HepG2 (cell line): Measurements from ENCODE around the gene GAPT. TPM values are rescaled to one million over a fixed set of nuclear protein-coding genes. Genes with fewer than 3 reads are reported as not detected.

Experiments used
- ATAC-seq: fragments of 200-7000 bp; cut with Tn5 transposase; 3 replicates; pipeline ENCODE4 v1.9.1; 2020; ENCODE audit warnings: mild to moderate bottlenecking, moderate library complexity
- BruUV-seq: library from RNA; stranded (reverse); fragments of 400-500 nt; replicated peaks from 2 replicates; lab custom pipeline; 2021; lab: Mats Ljungman, UMichigan
- CTCF ChIA-PET: fragments of 300-600 bp; formaldehyde crosslinking; extraction: SDS; loops from one replicate; lab custom pipeline; 2021; ENCODE audit warnings: low total read pairs, inconsistent platforms, low intra/inter-chr PET ratio; lab: Yijun Ruan, JAX
- POLR2A ChIA-PET: fragments of 350-600 bp; sonication (Branson Sonifier 250); formaldehyde crosslinking; loops from one replicate; lab custom pipeline; 2020; ENCODE audit warnings: antibody characterized with exemption, inconsistent platforms; lab: Yijun Ruan, JAX
- DNase-seq: peaks from one replicate; pipeline ENCODE4 v3.0.0-alpha.2; 2015; ENCODE audit warnings: low spot score
- FAIRE-seq: peaks from 3 replicates; lab custom pipeline; 2011; peaks lifted over from hg19 to GRCh38; lab: Jason Lieb, UNC
- H2AFZ ChIP-seq: one replicate; pipeline ENCODE4 v1.6.1; 2011; ENCODE audit warnings: low read length, inconsistent platforms
- H3K27ac ChIP-seq: fragments of 300-600 bp; 3 replicates; pipeline ENCODE4 v1.8.0; 2011; ENCODE audit warnings: mixed run types, mild to moderate bottlenecking, mixed read lengths, low read length, inconsistent platforms; ENCODE audit not compliant: insufficient read depth; ENCODE audit errors: extremely low read length
- H3K27me3 ChIP-seq, 2 experiments: fragments of 200-600 bp in 1 of 2; 2 replicates in 1 of 2; 3 replicates in 1 of 2; pipeline versions ENCODE4 v1.6.0 to v1.8.0; 2011; ENCODE audit warnings: low read length in 2 of 2, mild to moderate bottlenecking in 2 of 2, moderate library complexity in 2 of 2, inconsistent platforms in 1 of 2; ENCODE audit not compliant: insufficient read depth in 2 of 2, control insufficient read depth in 1 of 2
- H3K36me3 ChIP-seq, 2 experiments: fragments of 200-600 bp in 1 of 2; replicated peaks in 1 of 2; 2 replicates in 1 of 2; 3 replicates in 1 of 2; pipeline versions ENCODE4 v1.5.1 to v1.8.0; 2011; ENCODE audit warnings: low read length in 2 of 2, inconsistent platforms in 1 of 2; ENCODE audit not compliant: insufficient read depth in 2 of 2, control insufficient read depth in 1 of 2
- H3K4me1 ChIP-seq: 2 replicates; pipeline ENCODE4 v1.5.1; 2012; ENCODE audit warnings: low read length, inconsistent platforms; ENCODE audit not compliant: insufficient read depth
- H3K4me2 ChIP-seq: 2 replicates; pipeline ENCODE4 v1.6.0; 2011; ENCODE audit warnings: low read depth, low read length, inconsistent platforms
- H3K4me3 ChIP-seq, 3 experiments: fragments of 200-600 bp in 1 of 3; sonication (generic), shearing (Covaris generic) in 1 of 3; replicated peaks in 1 of 3; 2 replicates each; pipeline ENCODE4 v1.5.1; 2011 to 2016; ENCODE audit warnings: low read length in 3 of 3, inconsistent platforms in 2 of 3, low read depth in 2 of 3, mild to moderate bottlenecking in 2 of 3, control low read depth in 1 of 3, mixed read lengths in 1 of 3; ENCODE audit not compliant: insufficient read depth in 1 of 3
- H3K79me2 ChIP-seq: one replicate; pipeline ENCODE4 v1.6.1; 2011; ENCODE audit warnings: low read length, inconsistent platforms; ENCODE audit not compliant: insufficient read depth
- H3K9ac ChIP-seq: 2 replicates; pipeline ENCODE4 v1.6.0; 2011; ENCODE audit warnings: mild to moderate bottlenecking, low read depth, low read length, inconsistent platforms; ENCODE audit not compliant: insufficient read depth
- H3K9me3 ChIP-seq: 2 replicates; pipeline ENCODE4 v1.5.1; 2012; ENCODE audit warnings: mild to moderate bottlenecking, low read length
- H4K20me1 ChIP-seq: 2 replicates; pipeline ENCODE4 v1.6.0; 2011; ENCODE audit warnings: inconsistent platforms, mild to moderate bottlenecking, low read length, moderate library complexity; ENCODE audit not compliant: insufficient read depth
- DMAP1 ChIP-seq: IDR thresholded peaks from 2 replicates; pipeline ENCODE4 v1.6.1; 2016
- ZBTB46 ChIP-seq: sonication (generic); formaldehyde crosslinking; IDR thresholded peaks from 2 replicates; pipeline ENCODE4 v1.4.0; 2020; ENCODE audit warnings: mild to moderate bottlenecking, missing genetic modification reagents, borderline replicate concordance
- ZNF142 ChIP-seq: sonication (generic); formaldehyde crosslinking; IDR thresholded peaks from 2 replicates; pipeline ENCODE4 v1.4.0; 2020; ENCODE audit warnings: missing genetic modification reagents
- in situ Hi-C: cut with HindIII; loops from 2 replicates; pipeline ENCODE4 v1.10.0; 2017; ENCODE audit warnings: low pct_unique_long_range_greater_than_20kb; ENCODE audit not compliant: extremely low pct_ligation_motif_present
- intact Hi-C: fragments of 100-400 bp; cut with micrococcal nuclease; formaldehyde crosslinking; loops from one replicate; pipeline ENCODE4 v1.10.0; 2022; ENCODE audit not compliant: unreplicated experiment
- microRNA-seq: library from miRNA; unstranded; fragments of <30 nt; microRNA quantifications from one replicate; pipeline ENCODE4, GENCODE V29; 2020
- polyA plus RNA-seq, 8 experiments: library from polyadenylated mRNA; depleted of rRNA in 3 of 8; stranded (reverse) in 7 of 8; unstranded in 1 of 8; fragments of >200 nt; fragmentation: Illumina TruSeq in 4 of 8; extraction: Trizol in 4 of 8; gene quantifications; 2 replicates each; pipeline versions ENCODE4 v1.2.1 to v1.2.3, GENCODE V29; 2011 to 2016; ENCODE audit warnings: low read depth in 4 of 8, missing spikeins in 1 of 8, mixed read lengths in 1 of 8; ENCODE audit not compliant: insufficient read depth in 1 of 8
- small RNA-seq, 3 experiments: library from RNA; depleted of rRNA; stranded (forward); fragments of <200 nt; gene quantifications; one replicate each; pipeline ENCODE3, GENCODE V24; 2012; ENCODE audit warnings: low read depth in 2 of 3, low replicate concordance in 1 of 3; ENCODE audit not compliant: insufficient read length in 3 of 3, insufficient read depth in 2 of 3
- total RNA-seq, 5 experiments: library from RNA; depleted of rRNA; stranded (reverse); fragments of >200 nt; fragmentation: Illumina TruSeq; extraction: Trizol; gene quantifications; 2 replicates each; pipeline ENCODE4 v1.2.3, GENCODE V29; 2016; ENCODE audit warnings: low read depth in 1 of 5
- TF ChIP-seq, protein P1 (sequence below): sonication (generic); formaldehyde crosslinking; conservative IDR thresholded peaks from 2 replicates; pipeline ENCODE4 v1.4.0; 2020; ENCODE audit warnings: missing genetic modification reagents

GAPT gene
- total and polyA plus RNA-seq, 2 of the 13 experiments (the other 11 are each of a cell fraction or from before 2014, with no cell fraction given), result not detected

GRCh38 chr5:58544926-58545325, 53.7 kb downstream of the GAPT start (continued):
- TF ChIP-seq, protein P1, sequence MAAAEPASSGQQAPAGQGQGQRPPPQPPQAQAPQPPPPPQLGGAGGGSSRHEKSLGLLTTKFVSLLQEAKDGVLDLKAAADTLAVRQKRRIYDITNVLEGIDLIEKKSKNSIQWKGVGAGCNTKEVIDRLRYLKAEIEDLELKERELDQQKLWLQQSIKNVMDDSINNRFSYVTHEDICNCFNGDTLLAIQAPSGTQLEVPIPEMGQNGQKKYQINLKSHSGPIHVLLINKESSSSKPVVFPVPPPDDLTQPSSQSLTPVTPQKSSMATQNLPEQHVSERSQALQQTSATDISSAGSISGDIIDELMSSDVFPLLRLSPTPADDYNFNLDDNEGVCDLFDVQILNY (CRISPR knock-in tag), result no peak
- TF ChIP-seq, all 625 proteins: peak for 0

- no peaks in the 10 kb centered on the region for H3K4me1 ChIP-seq
- TF ChIP-seq ZNF142 (CRISPR knock-in tag) (no peak), ZBTB46 (CRISPR knock-in tag) (no peak), DMAP1 (CRISPR knock-in tag) (no peak)
- in situ Hi-C loops (no loop called here), intact Hi-C loops (no loop called here)
- no peak overlapping the region for H3K4me3 ChIP-seq
- no peak for DNase-seq
- H3K79me2 ChIP-seq, result no peaks in the 10 kb centered on the region
- H3K36me3 ChIP-seq, result no peaks in the 10 kb centered on the region
- POLR2A ChIA-PET, result no interaction called here
- H4K20me1 ChIP-seq, result no peaks in the 10 kb centered on the region
- no peak overlapping the region for H2AFZ ChIP-seq
- H3K9ac ChIP-seq, result no peak overlapping the region
- CTCF ChIA-PET, result no interaction called here
- no peaks in the 10 kb centered on the region for H3K9me3 ChIP-seq
- FAIRE-seq, result no peak
- H3K27me3 ChIP-seq, result no peaks in the 10 kb centered on the region
- no peak overlapping the region for H3K27ac ChIP-seq
- BruUV-seq, result no TSS peak
- no peak overlapping the region for H3K4me2 ChIP-seq
- no peak for ATAC-seq
Measured at GRCh38 chr5:58545912-58546311, 54.7 kb downstream of the GAPT start.

Small RNA genes within 50 kb of the gene (microRNA-seq; reads per million reads assigned to microRNA genes)
- gene MIR548AE2, result not detected

Small RNA genes within 50 kb of the gene (small RNA-seq; reads per million reads assigned to genes)
- 0 reads per million in 3 experiments for gene MIR548AE2

Other genes with a start within 250 kb of the GAPT start
- 15.1 and 29.6 TPM in 2 replicates for gene PLK2, start 31.3 kb upstream of the GAPT start, total RNA-seq (2016; rRNA removed; fragmentation: Illumina TruSeq; extraction: Trizol)
- gene PLK2, start 31.3 kb upstream of the GAPT start, polyA plus RNA-seq (2011; rRNA removed), result 9.6 and 10.4 TPM in 2 replicates
- gene RAB3C, start 91.6 kb downstream of the GAPT start, total RNA-seq (2016; rRNA removed; fragmentation: Illumina TruSeq; extraction: Trizol), result not detected in 2 replicates
- 0.05 TPM in 1 of 2 replicates, not detected in the other for gene RAB3C, start 91.6 kb downstream of the GAPT start, polyA plus RNA-seq (2011; rRNA removed)